IPS-18a (cell line): ENCODE data around the gene TRMT2B.
"Not testable (repeated sequence)": the region's sequence is repeated elsewhere in the genome, so short reads cannot be mapped to it uniquely, and the experiment has no call there.

Source experiments
- H3K27ac ChIP-seq: one replicate; pipeline ENCODE4 v1.5.1; 2013; ENCODE audit warnings: low read length
- H3K27me3 ChIP-seq: one replicate; pipeline ENCODE4 v1.6.1; 2013; ENCODE audit warnings: mild to moderate bottlenecking, low read length; ENCODE audit not compliant: control insufficient read depth, insufficient read depth
- H3K36me3 ChIP-seq: one replicate; pipeline ENCODE4 v1.6.1; 2013; ENCODE audit warnings: low read depth, low read length; ENCODE audit not compliant: control insufficient read depth
- H3K4me1 ChIP-seq: one replicate; pipeline ENCODE4 v1.6.1; 2013; ENCODE audit warnings: low read depth, low read length; ENCODE audit not compliant: control insufficient read depth
- H3K4me3 ChIP-seq: one replicate; pipeline ENCODE4 v1.5.1; 2013; ENCODE audit warnings: low read length
- H3K9ac ChIP-seq: one replicate; pipeline ENCODE4 v1.6.1; 2013; ENCODE audit warnings: mild to moderate bottlenecking, low read length, moderate library complexity
- H3K9me3 ChIP-seq: one replicate; pipeline ENCODE4 v1.6.1; 2013; ENCODE audit warnings: low read depth, low read length; ENCODE audit not compliant: control insufficient read depth

Gene TRMT2B

GRCh38 chrX:100995469-100995868, 56.4 kb downstream of the TRMT2B start:
- H3K36me3 ChIP-seq, result no peaks in the 10 kb centered on the region
- H3K27me3 ChIP-seq, result no peaks in the 10 kb centered on the region
- H3K27ac ChIP-seq, result no peak overlapping the region
- H3K9me3 ChIP-seq, result no peaks in the 10 kb centered on the region
- no peak overlapping the region for H3K4me3 ChIP-seq
- no peaks in the 10 kb centered on the region for H3K4me1 ChIP-seq
- no peak overlapping the region for H3K9ac ChIP-seq

- Histone ChIP-seq H3K27ac (no peak overlapping the region), H3K9ac (no peak overlapping the region)
Observed at GRCh38 chrX:100994352-100995281, 57.3 kb downstream of the TRMT2B start.

GRCh38 chrX:100990139-100990538, 61.8 kb downstream of the TRMT2B start:
- Histone ChIP-seq H3K36me3 (no peaks in the 10 kb centered on the region), H3K4me3 (no peak overlapping the region), H3K9me3 (no peaks in the 10 kb centered on the region)

More at GRCh38 chrX:100994352-100995281, 57.3 kb downstream of the TRMT2B start:
- Histone ChIP-seq H3K4me1 (no peaks in the 10 kb centered on the region), H3K9me3 (no peaks in the 10 kb centered on the region), H3K27me3 (no peaks in the 10 kb centered on the region), H3K4me3 (no peak overlapping the region), H3K36me3 (no peaks in the 10 kb centered on the region)

GRCh38 chrX:100984818-100985217, 67.1 kb downstream of the TRMT2B start:
- no peak overlapping the region for H3K4me3 ChIP-seq
- H3K9ac ChIP-seq, result no peak overlapping the region
- H3K36me3 ChIP-seq, result no peaks in the 10 kb centered on the region
- no peaks in the 10 kb centered on the region for H3K9me3 ChIP-seq
- no peaks in the 10 kb centered on the region for H3K27me3 ChIP-seq
- H3K27ac ChIP-seq, result no peak overlapping the region
- H3K4me1 ChIP-seq, result no peaks in the 10 kb centered on the region

More at GRCh38 chrX:100990139-100990538, 61.8 kb downstream of the TRMT2B start:
- H3K27me3 ChIP-seq, result no peaks in the 10 kb centered on the region
- H3K27ac ChIP-seq, result no peak overlapping the region
- no peak overlapping the region for H3K9ac ChIP-seq
- no peaks in the 10 kb centered on the region for H3K4me1 ChIP-seq

- not testable (repeated sequence) for H3K9me3 ChIP-seq, H3K27me3 ChIP-seq, H3K4me1 ChIP-seq, H3K9ac ChIP-seq, H3K27ac ChIP-seq, H3K36me3 ChIP-seq, H3K4me3 ChIP-seq
Observed at GRCh38 chrX:100981498-100981845, 70.4 kb downstream of the TRMT2B start.

GRCh38 chrX:100980608-100981497, 71.1 kb downstream of the TRMT2B start:
- Histone ChIP-seq H3K36me3 (no peaks in the 10 kb centered on the region), H3K4me3 (no peak overlapping the region), H3K4me1 (no peaks in the 10 kb centered on the region), H3K9ac (no peak overlapping the region), H3K27me3 (no peaks in the 10 kb centered on the region), H3K9me3 (no peaks in the 10 kb centered on the region), H3K27ac (no peak overlapping the region)

GRCh38 chrX:100979881-100980607, 71.9 kb downstream of the TRMT2B start:
- H3K9me3 ChIP-seq, result no peaks in the 10 kb centered on the region
- H3K36me3 ChIP-seq, result no peaks in the 10 kb centered on the region
- no peak overlapping the region for H3K4me3 ChIP-seq
- no peak overlapping the region for H3K9ac ChIP-seq
- H3K27ac ChIP-seq, result no peak overlapping the region
- H3K4me1 ChIP-seq, result no peaks in the 10 kb centered on the region
- H3K27me3 ChIP-seq, result no peaks in the 10 kb centered on the region

- H3K4me3 ChIP-seq, result no peak overlapping the region
- no peaks in the 10 kb centered on the region for H3K36me3 ChIP-seq
- no peaks in the 10 kb centered on the region for H3K27me3 ChIP-seq
- peaks cover 3% of the 10 kb centered on the region for H3K9me3 ChIP-seq
- no peak overlapping the region for H3K9ac ChIP-seq
- H3K4me1 ChIP-seq, result no peaks in the 10 kb centered on the region
- no peak overlapping the region for H3K27ac ChIP-seq
Observed at GRCh38 chrX:100976211-100976610, 75.7 kb downstream of the TRMT2B start.

GRCh38 chrX:100975212-100975611, 76.7 kb downstream of the TRMT2B start:
- Histone ChIP-seq H3K9me3 (peaks cover 3% of the 10 kb centered on the region), H3K27me3 (no peaks in the 10 kb centered on the region), H3K36me3 (no peaks in the 10 kb centered on the region), H3K9ac (no peak overlapping the region), H3K4me1 (no peaks in the 10 kb centered on the region), H3K4me3 (no peak overlapping the region), H3K27ac (no peak overlapping the region)

- Histone ChIP-seq H3K27me3 (no peaks in the 10 kb centered on the region), H3K9me3 (peaks cover 3% of the 10 kb centered on the region), H3K9ac (no peak overlapping the region), H3K27ac (no peak overlapping the region), H3K36me3 (no peaks in the 10 kb centered on the region), H3K4me3 (no peak overlapping the region), H3K4me1 (no peaks in the 10 kb centered on the region)
Observed at GRCh38 chrX:100973411-100973810, 78.5 kb downstream of the TRMT2B start.

GRCh38 chrX:100969936-100970335, 82.0 kb downstream of the TRMT2B start:
- H3K36me3 ChIP-seq, result no peaks in the 10 kb centered on the region
- no peak overlapping the region for H3K27ac ChIP-seq

More at GRCh38 chrX:100969936-100970335, 82.0 kb downstream of the TRMT2B start:
- Histone ChIP-seq H3K9me3 (peaks cover 3% of the 10 kb centered on the region), H3K4me3 (no peak overlapping the region), H3K9ac (no peak overlapping the region), H3K4me1 (no peaks in the 10 kb centered on the region), H3K27me3 (no peaks in the 10 kb centered on the region)
